DOHH2 (cell line): ENCODE measurements around the gene EZR.

ENCODE experiments used
- H3F3A ChIP-seq: fragments of 200-600 bp; sonication (generic), shearing (Covaris generic); 2 replicates; pipeline ENCODE4 v1.6.0; 2016; ENCODE audit warnings: antibody characterized with exemption, mild to moderate bottlenecking; ENCODE audit not compliant: control insufficient read depth, insufficient read depth
- H3K27ac ChIP-seq: fragments of 200-600 bp; sonication (generic); 2 replicates; pipeline ENCODE4 v1.5.1; 2014; ENCODE audit warnings: low read depth, mild to moderate bottlenecking, low read length, moderate library complexity
- H3K27me3 ChIP-seq: fragments of 200-600 bp; sonication (generic); 2 replicates; pipeline ENCODE4 v1.6.1; 2014; ENCODE audit warnings: mild to moderate bottlenecking, low read length, mixed read lengths; ENCODE audit not compliant: control insufficient read depth
- H3K36me3 ChIP-seq: fragments of 200-600 bp; sonication (generic); 2 replicates; pipeline ENCODE4 v1.6.1; 2014; ENCODE audit warnings: mild to moderate bottlenecking, low read length, moderate library complexity, mixed read lengths; ENCODE audit not compliant: control insufficient read depth
- H3K4me1 ChIP-seq: fragments of 200-600 bp; sonication (generic); 2 replicates; pipeline ENCODE4 v1.6.1; 2014; ENCODE audit warnings: mild to moderate bottlenecking, low read length, mixed read lengths; ENCODE audit not compliant: control insufficient read depth
- H3K4me2 ChIP-seq: fragments of 200-600 bp; sonication (generic); 2 replicates; pipeline ENCODE4 v1.6.0; 2014; ENCODE audit warnings: mild to moderate bottlenecking, low read length, moderate library complexity
- H3K4me3 ChIP-seq: fragments of 200-600 bp; sonication (generic); 2 replicates; pipeline ENCODE4 v1.5.1; 2014; ENCODE audit warnings: mild to moderate bottlenecking, low read length, mixed read lengths
- H3K79me2 ChIP-seq: fragments of 200-600 bp; sonication (generic); 2 replicates; pipeline ENCODE4 v1.6.1; 2014; ENCODE audit warnings: mild to moderate bottlenecking, low read length, mixed read lengths; ENCODE audit not compliant: control insufficient read depth
- H3K9me2 ChIP-seq: fragments of 200-600 bp; sonication (generic); replicated peaks from 2 replicates; pipeline ENCODE4 v1.6.1; 2014; ENCODE audit warnings: mild to moderate bottlenecking, low read length, mixed read lengths; ENCODE audit not compliant: control insufficient read depth
- H3K9me3 ChIP-seq: fragments of 200-600 bp; sonication (generic); 2 replicates; pipeline ENCODE4 v1.6.1; 2014; ENCODE audit warnings: antibody characterized with exemption, low read length, mixed read lengths; ENCODE audit not compliant: control insufficient read depth, insufficient read depth
- H4K20me1 ChIP-seq: fragments of 200-600 bp; sonication (generic); 2 replicates; pipeline ENCODE4 v1.6.0; 2014; ENCODE audit warnings: low read depth, mild to moderate bottlenecking, antibody characterized with exemption, low read length, moderate library complexity; ENCODE audit not compliant: control insufficient read depth, insufficient read depth
- CTCF ChIP-seq: fragments of 200-600 bp; sonication (generic); IDR thresholded peaks from one replicate; pipeline ENCODE4 v1.5.1; 2014; ENCODE audit warnings: antibody characterized with exemption, mild to moderate bottlenecking, low read depth, low read length; ENCODE audit not compliant: poor library complexity, severe bottlenecking
- EZH2phosphoT487 ChIP-seq: fragments of 200-600 bp; sonication (generic); IDR thresholded peaks from 2 replicates; pipeline ENCODE4 v1.6.1; 2017; ENCODE audit warnings: borderline replicate concordance, mild to moderate bottlenecking, antibody characterized with exemption, low read length, moderate library complexity, mixed read lengths

Gene EZR

GRCh38 chr6:158756126-158756525, 63.0 kb downstream of the EZR start:
- H3K79me2 ChIP-seq = no peaks in the 10 kb centered on the region
- H3K4me2 ChIP-seq = no peak overlapping the region
- H3K4me1 ChIP-seq = peaks cover 12% of the 10 kb centered on the region
- peaks cover 14% of the 10 kb centered on the region for H3K27me3 ChIP-seq
- no peaks in the 10 kb centered on the region for H3K36me3 ChIP-seq
- H4K20me1 ChIP-seq = no peaks in the 10 kb centered on the region
- no peaks in the 10 kb centered on the region for H3F3A ChIP-seq
- no peak overlapping the region for H3K27ac ChIP-seq
- H3K9me2 ChIP-seq = no peaks in the 10 kb centered on the region
- no peaks in the 10 kb centered on the region for H3K9me3 ChIP-seq
- H3K4me3 ChIP-seq = no peak overlapping the region
- TF ChIP-seq EZH2phosphoT487 = no peak
- TF ChIP-seq CTCF = no peak

DNA sequence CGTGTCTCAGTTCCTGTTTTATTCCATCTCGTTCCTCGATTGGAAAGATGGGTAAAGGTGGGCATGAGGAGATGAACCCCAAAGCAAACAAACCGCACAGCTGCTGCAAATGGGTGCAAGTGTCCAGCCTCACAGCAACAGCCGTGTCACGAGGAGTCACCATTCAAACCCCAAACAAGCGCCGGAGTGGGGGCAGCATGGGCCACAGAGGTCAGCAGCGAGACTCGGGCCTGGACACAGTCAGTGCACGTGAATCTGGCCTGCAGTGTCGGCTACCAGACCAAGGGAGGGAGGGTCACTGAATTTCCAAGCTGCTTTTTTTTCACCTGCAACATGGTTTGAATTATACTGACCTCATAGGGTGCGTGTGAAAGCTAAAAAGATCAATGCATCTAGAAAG, 63.5 kb downstream of the EZR start:
- H3K4me2 ChIP-seq = no peak overlapping the region
- no peaks in the 10 kb centered on the region for H3K36me3 ChIP-seq
- no peaks in the 10 kb centered on the region for H4K20me1 ChIP-seq
- H3K27me3 ChIP-seq = peaks cover 14% of the 10 kb centered on the region
- no peaks in the 10 kb centered on the region for H3K9me3 ChIP-seq
- H3K79me2 ChIP-seq = no peaks in the 10 kb centered on the region
- H3F3A ChIP-seq = no peaks in the 10 kb centered on the region
- no peak overlapping the region for H3K4me3 ChIP-seq
- no peaks in the 10 kb centered on the region for H3K9me2 ChIP-seq
- TF ChIP-seq EZH2phosphoT487 (no peak), CTCF (no peak)
- peaks cover 12% of the 10 kb centered on the region for H3K4me1 ChIP-seq
- no peak overlapping the region for H3K27ac ChIP-seq

- H3K9me3 ChIP-seq = no peaks in the 10 kb centered on the region
- no peaks in the 10 kb centered on the region for H3F3A ChIP-seq
- peaks cover 23% of the 10 kb centered on the region for H3K27me3 ChIP-seq
- H3K4me3 ChIP-seq = no peak overlapping the region
- H3K36me3 ChIP-seq = no peaks in the 10 kb centered on the region
- H3K4me1 ChIP-seq = peaks cover 12% of the 10 kb centered on the region
- no peaks in the 10 kb centered on the region for H3K9me2 ChIP-seq
- TF ChIP-seq EZH2phosphoT487 (no peak), CTCF (no peak)
- H3K4me2 ChIP-seq = no peak overlapping the region
- no peaks in the 10 kb centered on the region for H3K79me2 ChIP-seq
- H3K27ac ChIP-seq = no peak overlapping the region
- H4K20me1 ChIP-seq = no peaks in the 10 kb centered on the region
These were observed 64.4 kb downstream of the EZR start for GRCh38 chr6:158754738-158755137.

DNA sequence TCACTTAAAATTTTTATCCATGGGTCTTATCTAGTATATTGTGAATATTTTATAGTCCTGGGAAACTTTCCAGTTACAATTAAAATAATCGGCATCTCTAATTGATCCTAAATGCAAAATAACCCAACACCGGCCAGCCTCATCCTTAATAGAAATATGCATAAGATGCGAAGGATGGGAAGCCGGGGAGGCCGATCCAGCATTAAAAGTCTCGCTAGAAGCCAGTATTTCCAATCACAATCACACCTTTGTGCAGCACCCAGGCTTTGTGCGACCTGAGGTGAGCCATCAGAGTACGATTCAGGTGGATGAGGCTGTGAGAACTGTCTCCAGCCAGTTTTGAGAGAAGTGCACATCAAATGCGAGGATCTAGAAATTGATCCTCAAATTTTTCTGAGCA, 65.4 kb downstream of the EZR start:
- TF ChIP-seq EZH2phosphoT487 = no peak
- no peak for TF ChIP-seq CTCF
- H3K27me3 ChIP-seq = peaks cover 25% of the 10 kb centered on the region

More for the DNA sequence above, 65.4 kb downstream of the EZR start:
- Histone ChIP-seq H3K4me1 (peaks cover 9% of the 10 kb centered on the region), H4K20me1 (no peaks in the 10 kb centered on the region), H3K79me2 (no peaks in the 10 kb centered on the region), H3K27ac (no peak overlapping the region), H3K9me3 (no peaks in the 10 kb centered on the region), H3K36me3 (no peaks in the 10 kb centered on the region), H3K4me3 (no peak overlapping the region), H3F3A (no peaks in the 10 kb centered on the region), H3K9me2 (no peaks in the 10 kb centered on the region), H3K4me2 (no peak overlapping the region)
